H1 (cell line): ENCODE results near the gene SLC12A6. TPM values are rescaled to one million over a fixed set of nuclear protein-coding genes. Genes with fewer than 3 reads are reported as not detected.
A peak's percentile ranks its signal among the peaks of the same experiment; 100 is the strongest.

Experiments used
- CTCF ChIA-PET: fragments of 300-600 bp; sonication (Branson Sonifier 250); formaldehyde crosslinking; loops from one replicate; lab custom pipeline; 2021; ENCODE audit not compliant: partially characterized antibody; lab: Charles Lee
- POLR2A ChIA-PET: fragments of 300-600 bp; sonication (Branson Sonifier 250); formaldehyde crosslinking; loops from one replicate; lab custom pipeline; 2021; ENCODE audit warnings: inconsistent platforms; ENCODE audit not compliant: partially characterized antibody; lab: Charles Lee
- DNase-seq, 2 experiments: peaks; one replicate each; pipeline versions ENCODE4 v3.0.0 to v3.0.0-alpha.2; 2010 to 2022; ENCODE audit warnings: low spot score in 2 of 2, low read depth in 1 of 2, mixed read lengths in 1 of 2
- FAIRE-seq: peaks from 2 replicates; lab custom pipeline; 2011; peaks lifted over from hg19 to GRCh38; lab: Jason Lieb, UNC
- H2AFZ ChIP-seq: 2 replicates; pipeline ENCODE4 v1.8.1; 2012; ENCODE audit warnings: low read length, inconsistent platforms
- H2AK5ac ChIP-seq: 2 replicates; pipeline ENCODE4 v1.6.1; 2013; ENCODE audit warnings: low read depth, low read length
- H2BK120ac ChIP-seq: replicated peaks from 2 replicates; pipeline ENCODE3; 2013; ENCODE audit warnings: low read depth, low read length, inconsistent platforms
- H2BK12ac ChIP-seq: 2 replicates; pipeline ENCODE4 v1.6.1; 2013; ENCODE audit warnings: low read depth, low read length
- H2BK15ac ChIP-seq: 2 replicates; pipeline ENCODE4 v1.6.1; 2013; ENCODE audit warnings: low read length
- H2BK20ac ChIP-seq: 2 replicates; pipeline ENCODE4 v1.6.1; 2013; ENCODE audit warnings: low read length
- H2BK5ac ChIP-seq: 2 replicates; pipeline ENCODE4 v1.6.1; 2013; ENCODE audit warnings: low read depth, low read length
- H3K14ac ChIP-seq: 2 replicates; pipeline ENCODE4 v1.6.1; 2013; ENCODE audit warnings: inconsistent platforms; ENCODE audit not compliant: insufficient read length
- H3K18ac ChIP-seq: 2 replicates; pipeline ENCODE4 v1.6.1; 2013; ENCODE audit warnings: low read length; ENCODE audit errors: extremely low read depth
- H3K23ac ChIP-seq: 2 replicates; pipeline ENCODE4 v1.6.1; 2013; ENCODE audit warnings: inconsistent platforms; ENCODE audit not compliant: insufficient read length
- H3K23me2 ChIP-seq: 2 replicates; pipeline ENCODE4 v1.6.1; 2013; ENCODE audit warnings: low read depth, low read length
- H3K27ac ChIP-seq: 2 replicates; pipeline ENCODE4 v1.6.1; 2011; ENCODE audit warnings: low read depth, low read length, inconsistent platforms
- H3K27me3 ChIP-seq, 4 experiments: replicated peaks in 1 of 4; 1 replicate in 1 of 4; 2 replicates in 3 of 4; pipeline versions ENCODE4 v1.6.1 to v1.8.1; 2011 to 2013; ENCODE audit warnings: low read length in 3 of 4, mild to moderate bottlenecking in 3 of 4, inconsistent platforms in 2 of 4, mixed read lengths in 2 of 4, moderate library complexity in 1 of 4; ENCODE audit not compliant: control insufficient read depth in 3 of 4, insufficient read depth in 3 of 4; ENCODE audit errors: extremely low read depth in 1 of 4
- H3K36me3 ChIP-seq, 4 experiments: 2 replicates each; pipeline versions ENCODE4 v1.6.1 to v1.8.1; 2011 to 2013; ENCODE audit warnings: mild to moderate bottlenecking in 4 of 4, low read length in 3 of 4, moderate library complexity in 2 of 4, control low read depth in 1 of 4, inconsistent platforms in 1 of 4; ENCODE audit not compliant: insufficient read depth in 4 of 4, control insufficient read depth in 2 of 4
- H3K4ac ChIP-seq: replicated peaks from 2 replicates; pipeline ENCODE3; 2013; ENCODE audit warnings: low read length, low read depth, mixed read lengths, inconsistent platforms; ENCODE audit not compliant: insufficient read length
- H3K4me1 ChIP-seq, 4 experiments: replicated peaks in 1 of 4; 1 replicate in 1 of 4; 2 replicates in 3 of 4; pipeline versions ENCODE4 v1.6.1 to v1.8.1; 2011 to 2013; ENCODE audit warnings: low read length in 3 of 4, inconsistent platforms in 2 of 4, mixed read lengths in 1 of 4; ENCODE audit not compliant: insufficient read depth in 4 of 4, control insufficient read depth in 3 of 4
- H3K4me2 ChIP-seq, 2 experiments: 2 replicates each; pipeline versions ENCODE4 v1.6.1 to v1.8.1; 2011 to 2013; ENCODE audit warnings: low read depth in 2 of 2, low read length in 2 of 2, control low read depth in 1 of 2, inconsistent platforms in 1 of 2, mild to moderate bottlenecking in 1 of 2; ENCODE audit not compliant: insufficient read depth in 1 of 2
- H3K4me3 ChIP-seq, 4 experiments: fragments of 200-600, 300-600 bp in 1 of 4; sonication (generic), shearing (Covaris generic), sonication (Bioruptor Twin) in 1 of 4; 2 replicates each; pipeline versions ENCODE4 v1.5.1 to v1.8.1; 2011 to 2016; ENCODE audit warnings: low read length in 4 of 4, low read depth in 3 of 4, control low read depth in 2 of 4, inconsistent platforms in 2 of 4, mild to moderate bottlenecking in 2 of 4, mixed read lengths in 1 of 4, moderate library complexity in 1 of 4; ENCODE audit not compliant: insufficient read depth in 2 of 4; ENCODE audit errors: extremely low read depth in 1 of 4
- H3K56ac ChIP-seq: replicated peaks from 2 replicates; pipeline ENCODE3; 2013; ENCODE audit warnings: low read depth, mild to moderate bottlenecking, mixed read lengths, low read length, inconsistent platforms; ENCODE audit not compliant: insufficient read length
- H3K79me1 ChIP-seq: 2 replicates; pipeline ENCODE4 v1.6.1; 2013; ENCODE audit warnings: low read depth, low read length, control low read depth
- H3K79me2 ChIP-seq, 2 experiments: 2 replicates each; pipeline versions ENCODE4 v1.6.1 to v1.8.1; 2012 to 2013; ENCODE audit warnings: low read length in 2 of 2, mild to moderate bottlenecking in 2 of 2, inconsistent platforms in 1 of 2; ENCODE audit not compliant: insufficient read depth in 2 of 2, control insufficient read depth in 1 of 2
- H3K9ac ChIP-seq, 4 experiments: replicated peaks in 1 of 4; 1 replicate in 1 of 4; 2 replicates in 3 of 4; pipeline versions ENCODE4 v1.6.1 to v1.8.1; 2011 to 2013; ENCODE audit warnings: low read depth in 3 of 4, low read length in 3 of 4, control low read depth in 2 of 4, mild to moderate bottlenecking in 2 of 4, moderate library complexity in 2 of 4, inconsistent platforms in 1 of 4; ENCODE audit errors: extremely low read depth in 1 of 4
- H3K9me3 ChIP-seq, 2 experiments: 2 replicates each; pipeline versions ENCODE4 v1.6.1 to v1.8.1; 2012 to 2013; ENCODE audit warnings: mild to moderate bottlenecking in 2 of 2, moderate library complexity in 2 of 2, control low read depth in 1 of 2, inconsistent platforms in 1 of 2, low read depth in 1 of 2, low read length in 1 of 2, mixed read lengths in 1 of 2; ENCODE audit not compliant: insufficient read depth in 2 of 2
- H4K20me1 ChIP-seq, 2 experiments: replicated peaks in 1 of 2; 2 replicates each; pipeline versions ENCODE3 to v1.8.1; 2011 to 2013; ENCODE audit warnings: inconsistent platforms in 2 of 2, low read length in 2 of 2, mild to moderate bottlenecking in 1 of 2; ENCODE audit not compliant: insufficient read depth in 2 of 2, control insufficient read depth in 1 of 2
- H4K5ac ChIP-seq: 2 replicates; pipeline ENCODE4 v1.6.1; 2013; ENCODE audit warnings: low read length, low read depth, mixed read lengths, inconsistent platforms; ENCODE audit not compliant: insufficient read length
- H4K8ac ChIP-seq: 2 replicates; pipeline ENCODE4 v1.8.0; 2013; ENCODE audit warnings: mild to moderate bottlenecking, moderate library complexity, low read length, inconsistent platforms; ENCODE audit not compliant: insufficient read depth; ENCODE audit errors: extremely low read depth
- H4K91ac ChIP-seq: replicated peaks from 2 replicates; pipeline ENCODE3; 2013; ENCODE audit warnings: low read length, mixed read lengths, inconsistent platforms; ENCODE audit not compliant: insufficient read length
- ASH2L ChIP-seq: fragments of 200-600, 300-600 bp; sonication (generic); IDR thresholded peaks from one replicate; pipeline ENCODE4 v1.7.1; 2017; ENCODE audit warnings: low read length
- ATF2 ChIP-seq: IDR thresholded peaks from 2 replicates; pipeline ENCODE4 v1.6.1; 2012; ENCODE audit warnings: low read length, inconsistent platforms
- CREB1 ChIP-seq: IDR thresholded peaks from 2 replicates; pipeline ENCODE4 v1.6.1; 2012; ENCODE audit warnings: inconsistent platforms
- GTF2F1 ChIP-seq: IDR thresholded peaks from 2 replicates; pipeline ENCODE4 v1.6.1; 2012; ENCODE audit warnings: low read depth, low read length, improper control_type of control experiment, borderline replicate concordance
- NANOG ChIP-seq: IDR thresholded peaks from 2 replicates; pipeline ENCODE4 v1.6.1; 2011; ENCODE audit warnings: low read length, low read depth, mild to moderate bottlenecking, inconsistent platforms; ENCODE audit not compliant: insufficient read depth, poor library complexity, severe bottlenecking
- SIRT6 ChIP-seq: IDR thresholded peaks from one replicate; pipeline ENCODE4 v1.7.1; 2012; ENCODE audit warnings: low read length, inconsistent platforms
- SUZ12 ChIP-seq: fragments of 200-600 bp; sonication (generic); IDR thresholded peaks from 2 replicates; pipeline ENCODE4 v1.6.1; 2012; ENCODE audit warnings: mild to moderate bottlenecking, inconsistent platforms, low read length, moderate library complexity, mixed read lengths
- TAF1 ChIP-seq: IDR thresholded peaks from 2 replicates; pipeline ENCODE4 v1.6.1; 2011; ENCODE audit warnings: mild to moderate bottlenecking, low read depth, low read length
- YY1 ChIP-seq: IDR thresholded peaks from 2 replicates; pipeline ENCODE4 v1.6.1; 2011; ENCODE audit warnings: low read depth, mild to moderate bottlenecking, low read length
- WGBS, 2 experiments: shearing (Covaris generic) in 1 of 2; methylation state at CpG; one replicate each; pipeline versions ENCODE4 v1.1.6 to v1.1.7; 2013 to 2015; ENCODE audit warnings: low lambda C conversion rate in 2 of 2, mixed read lengths in 2 of 2, inconsistent platforms in 1 of 2, low coverage in 1 of 2, missing lambda C conversion rate in 1 of 2; ENCODE audit not compliant: insufficient replicate concordance in 2 of 2, insufficient coverage in 1 of 2, insufficient read length in 1 of 2; ENCODE audit errors: extremely low coverage in 1 of 2, missing lambda C conversion rate in 1 of 2; 5-methylcytosine and 5-hydroxymethylcytosine counted together
- polyA plus RNA-seq, 7 experiments: library from polyadenylated mRNA; depleted of rRNA in 3 of 7; stranded (reverse) in 5 of 7; unstranded in 2 of 7; fragments of >200 nt in 5 of 7; fragments of 200-250 nt in 2 of 7; gene quantifications; 1 replicate in 5 of 7; 2 replicates in 1 of 7; 4 replicates in 1 of 7; pipeline versions ENCODE4 v1.2.1 to v1.2.3, GENCODE V29; 2011 to 2013; ENCODE audit warnings: missing spikeins in 2 of 7, mixed read lengths in 2 of 7
- total RNA-seq: library from RNA; stranded (reverse); fragmentation: NEBNext Ultra II Directional; extraction: Animal tissue kit (Norgen Biotek cat#: 25700); gene quantifications from 2 replicates; pipeline ENCODE4 v1.2.1, GENCODE V29; 2021

The SLC12A6 gene
- total and polyA plus RNA-seq, 2 of the 8 experiments (the other 6 are each of a cell fraction or from before 2014, with no cell fraction given) = 9.2 to 11.1 TPM

- Histone ChIP-seq H3K4me2 (peak within 1 kb of the TSS; percentile 20 to 73), H3K79me2 (peaks cover 0 to 20% of the 10 kb centered on the region in 2 experiments; a peak in 3 of 4 replicates), H3K27ac (peak within 1 kb of the TSS; percentile 88), H2BK5ac (peak within 1 kb of the TSS; percentile 85; the same call in 1 of the 2 replicates), H3K27me3 (no peaks in the 10 kb centered on the region), H3K56ac (peak within 1 kb of the TSS; percentile 37), H3K9me3 (no peaks in the 10 kb centered on the region), H2BK15ac (peak within 1 kb of the TSS; percentile 33; the same call in 1 of the 2 replicates), H3K23me2 (no peaks in the 10 kb centered on the region; the same call in 1 of the 2 replicates), H2BK20ac (no peak within 1 kb of the TSS), H3K79me1 (peaks cover 4% of the 10 kb centered on the region; the same call in 1 of the 2 replicates), H3K9ac (peak within 1 kb of the TSS; percentile 80 to 93 (median 83)), H3K14ac (no peak within 1 kb of the TSS), H3K23ac (no peak within 1 kb of the TSS), H3K18ac (peak within 1 kb of the TSS; percentile 82), H4K5ac (peak within 1 kb of the TSS; percentile 85), H3K36me3 (peaks cover 2 to 13% (median 6%) of the 10 kb centered on the region in 4 experiments; a peak in 5 of 8 replicates), H2AK5ac (no peak within 1 kb of the TSS), H2AFZ (peak within 1 kb of the TSS; percentile 100), H2BK120ac (no peak within 1 kb of the TSS), H4K91ac (peak within 1 kb of the TSS; percentile 15), H3K4me3 (peak within 1 kb of the TSS; percentile 86 to 94 (median 92)), H3K4me1 (peaks cover 4 to 11% (median 8%) of the 10 kb centered on the region in 4 experiments; a peak in 6 of 7 replicates), H3K4ac (no peak within 1 kb of the TSS), H2BK12ac (peak within 1 kb of the TSS; percentile 55; the same call in 1 of the 2 replicates), H4K8ac (peak within 1 kb of the TSS; percentile 86), H4K20me1 (no peaks in the 10 kb centered on the region)
- peak; percentile 98 to 99 for DNase-seq
- 2% methylated on average over 38 of the region's 38 CpGs; no CpG with 5 or more reads in 1 of the 2 experiments for WGBS, 2 experiments
- CTCF ChIA-PET = interaction anchor here (0.6 to 3.4 kb wide), 8 partner anchors 11 to 513 kb away, joined by 3 to 34 read pairs (median 5); partner anchors contain the start of gene LPCAT4
- peak; percentile 66 for FAIRE-seq
- POLR2A ChIA-PET = interaction anchor here (0.5 to 1.9 kb wide), 10 partner anchors 9 to 312 kb away, joined by 3 to 17 read pairs (median 4); partner anchors contain the start of gene LPCAT4
- TF ChIP-seq ASH2L = peak; percentile 83
- peak; percentile 65 for TF ChIP-seq CREB1
- TF ChIP-seq SIRT6 = peak; percentile 26
- TF ChIP-seq GTF2F1 = peak; percentile 56; the same call in 1 of the 2 replicates
- TF ChIP-seq ATF2 = peak; percentile 60; the same call in 1 of the 2 replicates
- no peak for TF ChIP-seq SUZ12
- TF ChIP-seq YY1 = peak; percentile 50; the same call in 1 of the 2 replicates
- peak; percentile 34 for TF ChIP-seq NANOG
- TF ChIP-seq TAF1 = peak; percentile 73
Observed at GRCh38 chr15:34342737-34343575, 5.4 kb upstream of the SLC12A6 start, which contains the start of the genes NOP10 and NUTM1. Gene NOP10, minus strand, starts transcription at chr15:34343136. Its CDS starts 63 bp downstream, at chr15:34343073. Gene NUTM1, plus strand, starts transcription at chr15:34343315. Its CDS starts 382 bp downstream, at chr15:34343697.
